Cardiac muscle cell (in vitro differentiated cells and primary cell): ENCODE data around the gene KLHL40. TPM values are rescaled to one million over a fixed set of nuclear protein-coding genes. Genes with fewer than 3 reads are reported as not detected.

Source experiments
- DNase-seq, 2 donors: peaks; one replicate each; pipeline versions ENCODE4 v3.0.0 to v3.0.0-alpha.2; 2010 to 2017; ENCODE audit warnings: low read depth in 1 of 2, low spot score in 1 of 2
- H3K27ac ChIP-seq: fragments of 200-600 bp; sonication (generic); 2 replicates; pipeline ENCODE4 v1.5.1; 2016
- H3K27me3 ChIP-seq: fragments of 200-600 bp; sonication (generic); 2 replicates; pipeline ENCODE4 v1.6.0; 2016; ENCODE audit warnings: control low read depth
- H3K36me3 ChIP-seq: fragments of 200-600 bp; sonication (generic); 2 replicates; pipeline ENCODE4 v1.5.1; 2016; ENCODE audit warnings: control low read depth
- H3K4me1 ChIP-seq: fragments of 200-600 bp; sonication (generic); 2 replicates; pipeline ENCODE4 v1.8.1; 2017; ENCODE audit warnings: low read depth, mild to moderate bottlenecking, mixed run types
- H3K4me3 ChIP-seq: fragments of 200-600 bp; sonication (generic); 2 replicates; pipeline ENCODE4 v1.5.1; 2016; ENCODE audit warnings: mild to moderate bottlenecking
- H3K9me3 ChIP-seq: fragments of 200-600 bp; sonication (generic); 2 replicates; pipeline ENCODE4 v1.5.1; 2017; ENCODE audit warnings: low read depth, mild to moderate bottlenecking, control low read depth
- CTCF ChIP-seq: IDR thresholded peaks from 2 replicates; pipeline ENCODE4 v1.5.1; 2012; ENCODE audit warnings: low read depth, mild to moderate bottlenecking, low read length
- polyA plus RNA-seq: library from polyadenylated mRNA; unstranded; fragments of >200 nt; fragmentation: Nextera tagmentation; extraction: Ambion mirVana; gene quantifications from 2 replicates; pipeline ENCODE4 v1.2.1, GENCODE V29; 2016
- total RNA-seq: library from RNA; depleted of rRNA; stranded (reverse); fragments of >200 nt; gene quantifications from 2 replicates; pipeline ENCODE4 v1.2.3, GENCODE V29; 2016

KLHL40 gene
- total and polyA plus RNA-seq, 2 experiments from 2014 or later, result 0.39 to 0.66 TPM

DNA sequence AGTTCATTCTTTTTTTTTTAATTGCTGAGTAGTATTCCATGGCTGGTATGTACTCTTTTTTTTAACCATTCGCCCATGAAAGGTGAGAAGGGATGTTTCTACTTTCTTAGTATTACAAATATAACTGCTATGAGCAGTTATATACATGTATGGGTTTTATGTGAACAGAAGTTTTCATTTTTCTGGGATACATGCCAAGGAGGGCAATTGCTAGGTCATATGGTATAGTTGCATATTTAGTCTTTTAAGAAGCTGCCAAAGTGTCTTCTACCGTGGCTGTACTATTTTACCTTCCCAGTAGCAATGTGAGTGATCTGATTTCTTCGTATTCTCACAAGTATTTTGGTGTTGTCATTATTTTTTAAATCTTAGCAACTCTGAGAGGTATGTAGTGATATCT is 11.2 kb upstream of the KLHL40 start:
- H3K27me3 ChIP-seq, result no peaks in the 10 kb centered on the region

DNA sequence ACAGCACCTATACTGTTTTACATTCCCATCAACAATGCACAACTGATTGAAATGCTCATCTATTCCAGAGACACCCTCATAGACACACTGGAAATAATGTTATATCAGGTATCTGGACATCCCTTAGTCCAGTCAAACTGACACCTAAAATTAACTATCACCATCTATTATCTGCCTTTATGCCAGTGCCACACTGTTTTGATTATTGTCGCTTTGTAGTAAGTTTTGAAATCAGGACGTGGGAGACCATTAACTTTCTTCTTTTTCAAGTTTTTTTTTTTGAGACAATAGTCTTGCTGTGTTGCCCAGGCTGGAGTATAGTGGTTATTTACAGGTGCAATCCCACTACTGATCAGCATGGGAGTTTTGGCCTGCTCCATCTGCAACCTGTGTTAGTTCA is 9.4 kb upstream of the KLHL40 start:
- Histone ChIP-seq H3K27ac (no peak overlapping the region), H3K27me3 (no peaks in the 10 kb centered on the region), H3K4me3 (no peak overlapping the region), H3K4me1 (no peaks in the 10 kb centered on the region), H3K36me3 (no peaks in the 10 kb centered on the region), H3K9me3 (no peaks in the 10 kb centered on the region)
- no peak for TF ChIP-seq CTCF
- no peak for DNase-seq

More for the DNA sequence above, 11.2 kb upstream of the KLHL40 start:
- Histone ChIP-seq H3K4me1 (no peaks in the 10 kb centered on the region), H3K36me3 (no peaks in the 10 kb centered on the region), H3K9me3 (no peaks in the 10 kb centered on the region), H3K4me3 (no peak overlapping the region), H3K27ac (no peak overlapping the region)
- DNase-seq, result no peak
- TF ChIP-seq CTCF, result no peak

DNA sequence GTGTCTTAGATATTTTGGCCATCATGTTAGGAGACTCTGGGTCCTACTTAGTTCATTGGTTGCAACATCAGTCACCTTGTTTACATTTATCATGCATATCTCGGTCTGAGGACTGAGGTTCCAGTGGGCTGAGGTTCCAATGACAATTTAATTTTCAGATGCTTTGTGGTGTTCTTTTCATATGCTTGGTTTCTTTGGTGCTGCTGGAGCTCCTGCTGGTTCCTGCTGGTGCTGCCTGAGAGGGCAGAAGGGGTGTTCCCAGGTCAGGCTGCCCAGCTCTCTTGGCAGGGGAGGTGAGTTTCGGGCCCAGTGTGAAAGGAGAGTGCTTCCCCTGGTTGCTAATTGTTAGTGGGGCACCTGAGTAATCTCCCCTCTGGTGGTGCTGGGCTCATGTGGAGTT is 6.9 kb upstream of the KLHL40 start:
- Histone ChIP-seq H3K4me3 (no peak overlapping the region), H3K4me1 (no peaks in the 10 kb centered on the region), H3K27me3 (no peaks in the 10 kb centered on the region), H3K9me3 (no peaks in the 10 kb centered on the region), H3K36me3 (no peaks in the 10 kb centered on the region), H3K27ac (no peak overlapping the region)
- TF ChIP-seq CTCF, result no peak
- DNase-seq, result no peak

DNA sequence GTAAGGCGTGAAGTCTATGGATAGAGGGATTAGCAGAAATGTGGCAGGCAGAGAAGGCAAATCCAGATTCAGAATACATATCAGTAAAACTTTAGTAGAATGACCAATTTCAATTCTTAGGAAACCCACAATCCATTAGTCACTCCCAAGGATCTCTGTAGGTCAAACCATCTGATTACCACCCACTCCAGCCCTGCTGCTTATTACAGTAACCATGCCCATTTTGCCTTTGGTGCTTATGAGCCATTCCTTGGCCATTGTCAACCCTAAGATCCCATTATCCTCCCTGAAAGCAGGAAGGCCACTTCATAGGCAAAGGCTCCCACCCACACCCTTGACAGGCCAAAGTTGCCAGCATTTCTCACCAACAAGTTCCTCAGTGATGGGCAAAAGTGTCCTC is 5.1 kb upstream of the KLHL40 start:
- H3K4me1 ChIP-seq, result peaks cover 12% of the 10 kb centered on the region
- no peaks in the 10 kb centered on the region for H3K27me3 ChIP-seq
- peak in 1 of 2 donors; percentile 11 for DNase-seq
- H3K27ac ChIP-seq, result no peak overlapping the region
- no peaks in the 10 kb centered on the region for H3K9me3 ChIP-seq
- no peak overlapping the region for H3K4me3 ChIP-seq
- H3K36me3 ChIP-seq, result no peaks in the 10 kb centered on the region
- TF ChIP-seq CTCF, result no peak

DNA sequence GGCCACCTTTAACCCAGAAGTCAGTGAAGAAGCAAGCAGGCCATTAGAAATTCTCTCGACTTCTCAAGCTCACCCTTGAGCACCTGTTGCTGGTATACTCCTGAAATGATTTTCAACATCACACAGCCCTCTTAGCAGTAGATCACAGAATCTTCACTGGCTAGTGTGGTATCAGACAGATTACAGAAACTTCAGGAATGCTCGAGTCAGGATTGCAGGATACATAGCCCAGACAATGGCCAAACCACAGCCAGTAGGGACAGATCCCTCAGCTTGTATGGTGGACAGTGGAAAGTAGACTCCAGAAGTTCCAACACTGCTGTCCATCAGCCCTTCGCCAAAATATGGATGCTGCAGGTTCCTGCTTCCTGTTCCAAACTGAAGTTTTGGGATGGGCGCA is 4.5 kb upstream of the KLHL40 start:
- TF ChIP-seq CTCF, result no peak
- Histone ChIP-seq H3K4me3 (no peak overlapping the region), H3K9me3 (no peaks in the 10 kb centered on the region), H3K27ac (no peak overlapping the region), H3K27me3 (no peaks in the 10 kb centered on the region), H3K4me1 (peaks cover 14% of the 10 kb centered on the region), H3K36me3 (no peaks in the 10 kb centered on the region)
- peak in 1 of 2 donors; percentile 26 for DNase-seq

DNA sequence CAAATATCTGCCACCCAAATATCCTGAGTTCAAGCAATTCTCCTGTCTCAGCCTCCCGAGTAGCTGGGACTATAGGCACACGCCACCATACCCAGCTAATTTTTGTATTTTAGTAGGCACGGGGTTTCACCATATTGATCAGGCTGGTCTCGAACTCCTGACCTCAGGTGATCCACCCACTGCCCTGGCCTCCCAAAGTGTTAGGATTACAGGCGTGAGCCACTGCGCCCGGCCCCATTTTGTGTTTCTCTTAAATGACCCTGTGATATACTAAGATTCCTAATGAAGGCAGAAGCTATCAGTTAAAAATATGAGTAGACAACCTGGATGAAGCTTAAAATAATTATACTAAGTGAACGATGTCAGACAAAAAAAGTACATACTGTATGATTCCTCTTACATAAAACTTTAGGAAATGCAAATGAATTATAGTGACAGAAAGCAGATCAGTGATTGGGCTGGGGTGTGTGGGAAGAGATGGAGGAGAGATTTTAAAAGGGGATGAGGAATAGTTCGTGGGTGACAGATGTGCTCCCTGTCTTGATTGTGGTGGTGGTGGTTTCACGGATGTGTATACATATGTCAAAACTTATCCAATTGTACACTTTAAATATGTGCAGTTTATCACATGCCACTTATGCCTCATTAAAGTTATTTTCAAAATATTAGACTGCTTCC is 3.8 kb upstream of the KLHL40 start:
- DNase-seq, result no peak
- Histone ChIP-seq H3K27ac (no peak overlapping the region), H3K4me3 (no peak overlapping the region), H3K36me3 (no peaks in the 10 kb centered on the region), H3K27me3 (no peaks in the 10 kb centered on the region), H3K4me1 (peaks cover 14% of the 10 kb centered on the region), H3K9me3 (no peaks in the 10 kb centered on the region)
- TF ChIP-seq CTCF, result no peak
